ENCODE results near the gene MCM10. TPM values are rescaled to one million over a fixed set of nuclear protein-coding genes. Genes with fewer than 3 reads are reported as not detected.
"Not testable (repeated sequence)": the region's sequence is repeated elsewhere in the genome, so short reads cannot be mapped to it uniquely, and the experiment has no call there.

MCM10 gene
- total RNA-seq, 2 experiments from 2014 or later, result 76.9 to 81.1 TPM

DNA sequence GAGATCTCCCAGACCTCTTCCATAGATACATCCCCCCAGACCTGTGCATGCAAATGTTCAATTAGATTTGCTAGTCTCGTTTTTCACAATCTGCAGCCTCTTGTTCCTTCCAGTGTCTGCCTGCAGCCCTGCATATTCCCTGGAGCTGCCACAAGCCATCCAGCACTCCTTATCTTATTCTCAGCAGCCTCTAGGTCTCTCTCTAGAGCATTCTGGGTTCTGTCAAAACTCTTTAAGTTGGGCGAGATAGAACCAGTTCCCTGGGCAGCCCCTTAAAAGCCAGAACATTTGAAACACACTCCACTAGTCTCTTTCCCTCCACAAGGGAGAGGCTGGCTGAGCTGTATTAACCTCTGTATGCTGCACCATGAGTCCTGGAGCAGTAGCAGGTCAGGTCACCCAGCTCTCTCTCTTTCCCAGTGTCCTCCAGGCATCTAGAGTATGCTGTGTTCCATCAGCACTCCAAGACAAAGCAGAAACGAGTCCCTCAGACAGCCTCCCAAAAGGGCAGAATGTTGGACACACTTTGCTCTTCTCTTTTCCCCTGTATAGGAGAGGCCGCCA lies 20.6 kb upstream of the MCM10 start:
- H3K4me3 Mint-ChIP-seq, result no peak overlapping the region
- no peaks in the 10 kb centered on the region for H3K4me1 Mint-ChIP-seq (ENCODE audit: low read depth)
- H3K27me3 Mint-ChIP-seq (ENCODE audit: low read depth), result no peaks in the 10 kb centered on the region
- H3K9me3 Mint-ChIP-seq, result peaks cover 15% of the 10 kb centered on the region
- intact Hi-C loops (cut with micrococcal nuclease), result no loop called here
- H3K36me3 Mint-ChIP-seq (ENCODE audit: low read depth), result peaks cover 42% of the 10 kb centered on the region
- no peak for DNase-seq
- CTCF ChIA-PET, result no interaction called here
- no peak overlapping the region for H3K27ac Mint-ChIP-seq

DNA sequence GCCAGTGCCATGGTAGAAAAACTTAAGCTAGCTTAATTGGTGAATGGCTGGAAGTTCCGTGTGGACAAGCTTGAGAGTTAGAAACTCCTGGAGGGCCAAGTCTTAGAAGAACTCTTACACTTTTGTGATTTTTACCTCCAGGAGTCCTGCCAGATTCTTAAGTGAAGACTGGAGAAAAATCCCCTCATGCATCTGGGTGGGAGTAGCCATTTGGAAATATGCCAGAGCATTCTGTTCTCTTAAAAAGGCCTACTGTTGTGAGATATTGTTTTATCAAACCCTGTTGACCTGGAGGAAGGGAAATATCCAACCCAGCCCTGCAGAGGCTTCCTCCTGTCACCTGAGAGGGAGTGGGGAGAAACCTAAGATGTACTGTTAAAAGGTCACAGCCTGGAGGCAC lies 17.6 kb upstream of the MCM10 start:
- Mint-ChIP-seq H3K9me3 (peaks cover 17% of the 10 kb centered on the region), H3K4me3 (no peak overlapping the region), H3K36me3 (ENCODE audit: low read depth) (peaks cover 28% of the 10 kb centered on the region), H3K27ac (no peak overlapping the region), H3K4me1 (ENCODE audit: low read depth) (no peaks in the 10 kb centered on the region), H3K27me3 (ENCODE audit: low read depth) (no peaks in the 10 kb centered on the region)
- CTCF ChIA-PET, result no interaction called here
- DNase-seq, result no peak
- intact Hi-C loops (cut with micrococcal nuclease), result no loop called here

DNA sequence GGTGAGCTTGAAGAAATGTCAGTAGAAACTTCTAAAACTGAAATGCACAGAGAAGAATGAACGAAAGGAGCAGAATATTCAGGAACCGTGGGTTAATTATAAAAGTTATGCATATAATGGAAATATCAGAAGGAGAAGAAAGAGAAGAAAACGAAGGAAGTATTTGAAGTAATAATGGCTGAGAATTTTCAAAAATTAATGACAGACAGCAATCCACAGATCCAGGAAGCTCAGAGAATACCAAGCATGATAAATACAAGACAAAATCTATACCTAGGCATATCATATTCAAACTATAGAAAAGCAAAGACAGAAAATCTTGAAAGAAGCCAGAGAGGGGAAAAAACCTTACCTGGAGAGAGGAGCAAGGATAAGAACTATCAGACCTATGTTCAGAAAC lies 16.5 kb upstream of the MCM10 start:
- H3K27me3 Mint-ChIP-seq (ENCODE audit: low read depth), result no peaks in the 10 kb centered on the region
- CTCF ChIA-PET, result no interaction called here
- DNase-seq, result no peak
- H3K36me3 Mint-ChIP-seq (ENCODE audit: low read depth), result peaks cover 25% of the 10 kb centered on the region
- H3K9me3 Mint-ChIP-seq, result peaks cover 21% of the 10 kb centered on the region
- H3K4me1 Mint-ChIP-seq (ENCODE audit: low read depth), result no peaks in the 10 kb centered on the region
- H3K4me3 Mint-ChIP-seq, result no peak overlapping the region
- H3K27ac Mint-ChIP-seq, result no peak overlapping the region
- intact Hi-C loops (cut with micrococcal nuclease), result no loop called here

DNA sequence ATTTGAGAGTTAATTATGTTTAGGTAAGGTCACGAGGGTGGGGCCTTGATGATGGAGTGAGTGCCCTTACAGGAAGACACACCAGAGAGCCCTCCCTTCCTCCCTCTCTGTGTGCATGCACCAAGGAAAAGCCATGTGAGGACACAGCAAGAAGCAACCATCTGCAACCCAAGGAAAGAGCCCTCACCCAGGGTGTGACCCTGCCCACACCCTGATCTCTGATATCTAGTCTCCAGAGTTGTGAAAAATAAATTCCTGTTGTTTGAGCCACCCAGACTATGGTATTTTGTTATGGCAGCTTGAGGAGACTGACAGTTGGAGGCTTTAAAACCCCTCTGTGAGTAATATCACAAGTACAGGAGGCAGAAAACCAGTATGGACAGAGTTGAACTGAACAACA lies 15.0 kb upstream of the MCM10 start:
- Mint-ChIP-seq H3K4me1 (ENCODE audit: low read depth) (no peaks in the 10 kb centered on the region), H3K4me3 (no peak overlapping the region), H3K27ac (no peak overlapping the region), H3K36me3 (ENCODE audit: low read depth) (peaks cover 13% of the 10 kb centered on the region), H3K27me3 (ENCODE audit: low read depth) (no peaks in the 10 kb centered on the region), H3K9me3 (peaks cover 25% of the 10 kb centered on the region)
- CTCF ChIA-PET, result no interaction called here
- no peak for DNase-seq
- intact Hi-C loops (cut with micrococcal nuclease), result no loop called here

DNA sequence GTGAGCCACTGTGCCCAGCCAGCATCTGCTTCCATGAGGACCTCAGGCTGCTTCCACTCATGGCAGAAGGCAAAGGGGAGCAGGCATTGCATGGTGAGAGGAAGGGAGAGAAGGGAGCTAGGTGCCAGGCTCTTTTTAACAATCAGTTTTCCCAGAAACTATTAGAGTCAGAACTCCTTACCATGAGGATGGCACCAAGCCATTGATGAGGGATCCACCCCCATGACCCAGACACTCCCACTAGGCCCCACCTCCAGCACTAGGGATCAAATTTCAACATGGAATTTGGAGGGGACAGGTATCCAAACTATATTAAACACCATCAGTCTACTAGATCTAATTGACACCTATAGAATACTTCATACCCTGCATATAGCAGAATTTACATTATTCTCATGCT lies 14.2 kb upstream of the MCM10 start:
- H3K27me3 Mint-ChIP-seq (ENCODE audit: low read depth), result no peaks in the 10 kb centered on the region
- intact Hi-C loops (cut with micrococcal nuclease), result no loop called here
- CTCF ChIA-PET, result no interaction called here
- no peak for DNase-seq
- H3K4me3 Mint-ChIP-seq, result no peak overlapping the region
- no peak overlapping the region for H3K27ac Mint-ChIP-seq
- H3K36me3 Mint-ChIP-seq (ENCODE audit: low read depth), result peaks cover 13% of the 10 kb centered on the region
- peaks cover 25% of the 10 kb centered on the region for H3K9me3 Mint-ChIP-seq
- H3K4me1 Mint-ChIP-seq (ENCODE audit: low read depth), result no peaks in the 10 kb centered on the region

DNA sequence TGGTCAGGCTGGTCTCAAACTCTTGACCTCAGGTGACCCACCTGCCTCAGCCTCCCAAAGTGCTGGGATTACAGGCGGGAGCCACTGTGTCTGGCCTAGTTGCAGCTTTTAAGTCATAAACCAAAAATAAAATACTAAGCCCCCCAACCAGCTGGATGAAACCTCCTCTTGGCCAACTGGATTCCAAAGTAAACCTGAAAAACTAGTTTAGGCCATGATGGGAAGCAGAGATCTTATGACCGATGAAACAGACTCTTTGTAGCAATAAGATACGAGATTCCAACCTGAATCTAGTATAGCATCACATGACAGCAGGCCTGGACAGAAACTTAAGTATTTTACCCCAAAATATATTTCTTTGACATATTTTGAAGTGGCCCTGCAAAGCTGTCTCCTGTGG lies 9.1 kb upstream of the MCM10 start:
- H3K4me1 Mint-ChIP-seq (ENCODE audit: low read depth), result no peaks in the 10 kb centered on the region

DNA sequence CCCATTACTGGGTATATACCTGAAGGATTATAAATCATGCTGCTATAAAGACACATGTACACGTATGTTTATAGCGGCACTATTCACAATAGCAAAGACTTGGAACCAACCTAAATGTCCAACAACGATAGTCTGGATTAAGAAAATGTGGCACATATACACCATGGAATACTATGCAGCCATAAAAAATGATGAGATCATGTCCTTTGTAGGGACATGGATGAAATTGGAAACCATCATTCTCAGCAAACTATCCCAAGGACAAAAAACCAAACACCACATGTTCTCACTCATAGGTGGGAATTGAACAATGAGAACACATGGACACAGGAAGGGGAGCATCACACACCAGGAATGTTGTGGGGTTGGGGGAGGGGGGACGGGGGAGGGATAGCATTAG lies 5.5 kb upstream of the MCM10 start:
- H3K9me3 Mint-ChIP-seq; DNase-seq; CTCF ChIA-PET; H3K36me3 Mint-ChIP-seq (ENCODE audit: low read depth); intact Hi-C loops (cut with micrococcal nuclease); H3K4me1 Mint-ChIP-seq (ENCODE audit: low read depth); H3K4me3 Mint-ChIP-seq; H3K27ac Mint-ChIP-seq; H3K27me3 Mint-ChIP-seq (ENCODE audit: low read depth): not testable (repeated sequence)

More for the DNA sequence above, 9.1 kb upstream of the MCM10 start:
- Mint-ChIP-seq H3K27me3 (ENCODE audit: low read depth) (peaks cover 2% of the 10 kb centered on the region), H3K4me3 (no peak overlapping the region), H3K9me3 (peaks cover 13% of the 10 kb centered on the region), H3K36me3 (ENCODE audit: low read depth) (peaks cover 3% of the 10 kb centered on the region), H3K27ac (no peak overlapping the region)
- DNase-seq, result no peak
- CTCF ChIA-PET, result no interaction called here
- intact Hi-C loops (cut with micrococcal nuclease), result no loop called here

DNA sequence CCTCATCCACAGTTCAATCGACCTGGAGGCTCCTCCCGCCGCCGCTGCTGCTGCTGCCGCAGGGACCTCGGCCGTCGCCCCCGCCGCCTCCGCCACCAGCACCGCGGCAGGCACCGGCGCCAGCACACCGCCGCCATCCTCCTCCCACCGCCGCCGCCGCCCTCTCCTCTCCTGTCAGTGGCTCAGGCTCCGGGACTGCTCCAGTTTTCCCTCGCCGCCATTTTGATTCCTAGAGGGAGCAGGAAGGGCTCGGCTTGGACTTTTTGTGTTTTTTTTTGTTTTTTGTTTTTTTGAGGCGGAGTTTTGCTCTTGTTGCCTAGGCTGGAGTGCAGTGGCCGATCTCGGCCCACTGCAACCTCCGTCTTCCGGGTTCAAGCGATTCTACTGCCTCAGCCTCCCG lies 3.0 kb upstream of the MCM10 start:
- Mint-ChIP-seq H3K27me3 (ENCODE audit: low read depth) (peaks cover 2% of the 10 kb centered on the region), H3K4me3 (peak overlapping the region; percentile 52), H3K4me1 (ENCODE audit: low read depth) (peaks cover 18% of the 10 kb centered on the region), H3K36me3 (ENCODE audit: low read depth) (peaks cover 15% of the 10 kb centered on the region), H3K9me3 (peaks cover 4% of the 10 kb centered on the region), H3K27ac (no peak overlapping the region)
- intact Hi-C loops (cut with micrococcal nuclease), result no loop called here
- DNase-seq, result no peak
- CTCF ChIA-PET, result interaction anchor here (4.8 kb wide), 1 partner anchor 143 kb away, joined by 53 read pairs; the partner anchor contains the start of gene PHYH

DNA sequence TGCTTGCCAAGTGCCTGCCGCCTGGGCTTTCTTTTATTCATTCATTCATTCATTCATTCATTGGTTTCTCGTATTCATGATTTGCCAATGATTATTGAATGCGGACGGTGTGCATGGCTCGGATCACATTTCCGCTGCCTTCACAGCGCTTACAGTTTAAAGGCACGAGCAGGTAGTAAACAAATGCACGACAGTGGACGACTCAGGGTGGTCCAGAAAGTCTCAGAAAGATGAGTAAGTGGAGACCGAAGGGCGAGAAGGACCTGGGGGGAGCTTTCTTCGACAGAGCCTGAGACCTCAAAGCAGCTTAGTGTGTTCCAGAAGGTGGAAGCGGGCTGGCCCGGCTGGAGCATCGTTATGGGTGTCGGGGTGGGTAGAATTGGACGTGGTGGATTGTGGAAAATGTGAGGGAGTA lies 506 bp downstream of the MCM10 start:
- H3K4me1 Mint-ChIP-seq (ENCODE audit: low read depth), result peaks cover 27% of the 10 kb centered on the region
- peaks cover 38% of the 10 kb centered on the region for H3K36me3 Mint-ChIP-seq (ENCODE audit: low read depth)
- DNase-seq, result peak; percentile 48
- intact Hi-C loops (cut with micrococcal nuclease), result loop anchor here (1.0 to 5.0 kb wide), 8 partner anchors 63 to 625 kb away; partner anchors contain the start of genes PRPF18 and SEPHS1
- H3K4me3 Mint-ChIP-seq, result peak overlapping the region; percentile 88
- H3K27ac Mint-ChIP-seq, result peak overlapping the region; percentile 14
- no peaks in the 10 kb centered on the region for H3K9me3 Mint-ChIP-seq
- CTCF ChIA-PET, result interaction anchor here (0.7 to 4.8 kb wide), 9 partner anchors 9 to 279 kb away, joined by 3 to 53 read pairs (median 4); partner anchors contain the start of gene PHYH
- H3K27me3 Mint-ChIP-seq (ENCODE audit: low read depth), result peaks cover 2% of the 10 kb centered on the region

DNA sequence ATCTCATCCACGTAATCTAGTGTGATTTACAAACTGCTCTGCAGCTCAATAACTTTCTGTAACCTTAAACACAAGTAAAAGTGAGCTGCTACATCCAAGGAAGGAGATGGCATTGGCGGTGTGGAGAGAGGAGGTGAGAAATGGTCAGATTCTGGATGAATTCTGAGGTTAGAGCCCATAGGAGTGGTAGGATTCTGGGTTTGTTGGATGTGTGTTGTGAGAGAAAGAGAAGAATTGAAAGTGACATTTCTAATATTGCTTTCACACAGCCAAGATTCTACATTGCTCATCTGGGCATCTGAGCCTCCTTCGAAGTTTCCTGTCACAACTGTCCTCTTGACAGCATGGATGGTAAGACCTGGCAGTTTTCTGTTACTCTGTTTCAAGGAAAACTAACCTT lies 2.5 kb downstream of the MCM10 start:
- Mint-ChIP-seq H3K36me3 (ENCODE audit: low read depth) (peaks cover 53% of the 10 kb centered on the region), H3K27me3 (ENCODE audit: low read depth) (no peaks in the 10 kb centered on the region)

DNA sequence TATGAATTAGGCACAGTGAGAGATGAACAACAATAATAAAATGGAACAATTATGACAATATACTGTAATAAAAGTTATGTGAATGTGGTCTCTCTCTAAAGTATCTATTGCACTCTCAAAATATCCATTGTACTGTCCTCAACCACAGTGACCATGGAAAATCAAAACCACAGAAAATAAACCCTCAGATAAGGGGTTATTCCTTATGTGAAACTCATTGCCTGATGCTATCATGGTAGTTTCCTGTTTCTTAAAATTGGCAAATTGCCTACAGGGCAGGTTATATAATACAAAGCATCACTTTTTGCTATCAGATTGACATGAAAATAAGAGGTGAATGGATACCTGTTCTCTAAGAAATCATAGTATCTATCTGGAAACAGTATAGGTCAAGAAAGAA lies 3.8 kb downstream of the MCM10 start:
- H3K36me3 Mint-ChIP-seq (ENCODE audit: low read depth), result peaks cover 62% of the 10 kb centered on the region
- intact Hi-C loops (cut with micrococcal nuclease), result no loop called here
- H3K27me3 Mint-ChIP-seq (ENCODE audit: low read depth), result no peaks in the 10 kb centered on the region
- H3K9me3 Mint-ChIP-seq, result no peaks in the 10 kb centered on the region
- H3K4me3 Mint-ChIP-seq, result no peak overlapping the region
- DNase-seq, result no peak
- no peak overlapping the region for H3K27ac Mint-ChIP-seq
- H3K4me1 Mint-ChIP-seq (ENCODE audit: low read depth), result peaks cover 27% of the 10 kb centered on the region
- CTCF ChIA-PET, result no interaction called here

More for the DNA sequence above, 2.5 kb downstream of the MCM10 start:
- Mint-ChIP-seq H3K9me3 (no peaks in the 10 kb centered on the region), H3K4me3 (peak overlapping the region; percentile 13), H3K27ac (no peak overlapping the region), H3K4me1 (ENCODE audit: low read depth) (peaks cover 27% of the 10 kb centered on the region)
- intact Hi-C loops (cut with micrococcal nuclease), result loop anchor here (5.0 kb wide), 2 partner anchors 208 to 623 kb away; no protein-coding TSS in a partner anchor
- DNase-seq, result no peak
- CTCF ChIA-PET, result interaction anchor here (1.6 to 2.0 kb wide), 2 partner anchors 186 to 277 kb away, joined by 4 to 5 read pairs; no protein-coding TSS in a partner anchor

DNA sequence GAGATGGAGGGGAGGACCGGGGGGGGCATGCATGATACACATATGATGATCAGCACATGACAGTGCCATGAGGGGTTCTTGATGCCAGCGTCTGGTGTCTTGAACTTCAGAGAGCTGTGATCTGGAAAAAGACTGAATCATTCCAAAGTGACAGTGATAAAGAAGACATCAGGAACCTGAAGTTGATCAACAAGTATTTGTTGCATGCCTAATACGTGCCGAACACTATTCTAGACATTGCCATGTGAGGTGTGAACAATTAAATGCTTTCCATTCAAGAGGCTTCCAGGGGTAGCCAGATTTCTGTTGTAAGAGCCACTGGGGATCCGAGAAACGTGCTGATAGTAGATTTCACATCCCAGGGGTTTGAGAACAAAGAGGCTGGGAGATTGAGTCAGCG lies 6.2 kb downstream of the MCM10 start:
- DNase-seq, result no peak
- peaks cover 14% of the 10 kb centered on the region for H3K4me1 Mint-ChIP-seq (ENCODE audit: low read depth)
- no peak overlapping the region for H3K4me3 Mint-ChIP-seq
- CTCF ChIA-PET, result interaction anchor here (0.6 to 1.5 kb wide), 3 partner anchors 43 to 273 kb away, joined by 3 read pairs; no protein-coding TSS in a partner anchor
- intact Hi-C loops (cut with micrococcal nuclease), result no loop called here
- no peaks in the 10 kb centered on the region for H3K9me3 Mint-ChIP-seq
- peaks cover 74% of the 10 kb centered on the region for H3K36me3 Mint-ChIP-seq (ENCODE audit: low read depth)
- H3K27me3 Mint-ChIP-seq (ENCODE audit: low read depth), result no peaks in the 10 kb centered on the region
- no peak overlapping the region for H3K27ac Mint-ChIP-seq

DNA sequence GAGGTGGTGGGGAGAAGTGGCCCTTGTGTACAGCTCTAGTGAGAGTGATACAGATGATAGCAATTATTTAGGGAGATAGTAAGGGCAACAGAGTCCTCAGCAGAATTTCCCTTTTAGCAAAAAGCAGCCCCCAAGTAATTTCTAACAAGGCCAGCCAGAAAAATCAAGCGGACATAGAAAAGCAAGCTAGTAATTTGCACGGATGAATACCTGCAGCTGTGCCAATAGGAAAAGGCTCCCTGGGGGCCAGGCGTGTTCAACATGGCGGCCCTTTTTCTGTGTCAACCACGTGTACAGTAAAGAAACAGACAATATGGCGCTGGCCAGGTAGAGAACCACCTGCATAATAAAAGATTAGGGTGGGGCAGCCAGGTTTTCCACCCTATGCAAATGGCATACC lies 7.4 kb downstream of the MCM10 start:
- intact Hi-C loops (cut with micrococcal nuclease), result no loop called here
- CTCF ChIA-PET, result no interaction called here
- peaks cover 78% of the 10 kb centered on the region for H3K36me3 Mint-ChIP-seq (ENCODE audit: low read depth)
- H3K4me1 Mint-ChIP-seq (ENCODE audit: low read depth), result peaks cover 5% of the 10 kb centered on the region
- DNase-seq, result no peak
- no peak overlapping the region for H3K27ac Mint-ChIP-seq
- no peak overlapping the region for H3K4me3 Mint-ChIP-seq
- no peaks in the 10 kb centered on the region for H3K9me3 Mint-ChIP-seq
- no peaks in the 10 kb centered on the region for H3K27me3 Mint-ChIP-seq (ENCODE audit: low read depth)

Measured in activated naive CD4-positive, alpha-beta T cell treated with anti-CD3 and anti-CD28 coated beads for 36 hours (primary cell).